Measurements from ENCODE around the gene METAP1D. TPM values are rescaled to one million over a fixed set of nuclear protein-coding genes. Genes with fewer than 3 reads are reported as not detected.
A peak's percentile ranks its signal among the peaks of the same experiment; 100 is the strongest.

Gene METAP1D
- total RNA-seq, 1 experiment from 2014 or later: 5.2 TPM

- Histone ChIP-seq H3K18ac (ENCODE audit: insufficient read length, low read depth, low read length) (no peak overlapping the region), H3T11ph (ENCODE audit: low read length) (no peak overlapping the region), H2BK5ac (ENCODE audit: insufficient read length, low read length) (no peak overlapping the region), H3K27me3 (ENCODE audit: insufficient read depth, low read length) (peaks cover 49% of the 10 kb centered on the region), H3K9ac (ENCODE audit: extremely low read depth, insufficient read length, low read length) (no peak overlapping the region), H4K20me1 (ENCODE audit: control insufficient read depth, insufficient read depth, insufficient read length) (no peaks in the 10 kb centered on the region), H3K23ac (ENCODE audit: insufficient read length, low read depth, low read length) (no peak overlapping the region), H2AFZ (ENCODE audit: low read length) (no peak overlapping the region), H3K9me3 (ENCODE audit: control insufficient read depth, low read depth, low read length) (no peaks in the 10 kb centered on the region), H3K79me1 (ENCODE audit: insufficient read depth, low read depth, low read length, poor library complexity, severe bottlenecking) (no peaks in the 10 kb centered on the region), H3K23me2 (ENCODE audit: insufficient read length, low read depth, low read length, poor library complexity, severe bottlenecking) (peaks cover 11% of the 10 kb centered on the region), H3K14ac (ENCODE audit: insufficient read depth, low read length) (no peak overlapping the region; the same call in 1 of the 2 replicates), H2BK20ac (ENCODE audit: low read depth, low read length, poor library complexity, severe bottlenecking) (no peak overlapping the region), H3K4ac (ENCODE audit: low read depth, low read length) (no peak overlapping the region), H3K4me1 (ENCODE audit: insufficient read depth, low read length) (no peaks in the 10 kb centered on the region; the same call in 1 of the 2 replicates), H2BK120ac (ENCODE audit: low read depth, low read length, poor library complexity, severe bottlenecking) (no peak overlapping the region), H2BK12ac (ENCODE audit: insufficient read length, low read depth, low read length) (no peak overlapping the region), H2BK15ac (ENCODE audit: low read depth, low read length) (no peak overlapping the region), H4K91ac (ENCODE audit: insufficient read length, low read depth, low read length) (no peak overlapping the region), H3K27ac (ENCODE audit: insufficient read length, low read depth, low read length) (no peak overlapping the region), H3K79me2 (ENCODE audit: insufficient read depth, low read length) (no peaks in the 10 kb centered on the region), H4K5ac (ENCODE audit: insufficient read length, low read depth, low read length) (no peak overlapping the region), H4K8ac (replicated peaks; ENCODE audit: insufficient read length, low read depth, low read length) (no peak overlapping the region), H3K56ac (ENCODE audit: insufficient read length, low read depth, low read length) (no peak overlapping the region), H3K4me2 (ENCODE audit: insufficient read depth, insufficient read length, low read length) (peak overlapping the region; percentile 33), H2AK5ac (ENCODE audit: insufficient read length, low read length) (no peak overlapping the region)
- H3K9me3 Mint-ChIP-seq: peaks cover 2 to 7% of the 10 kb centered on the region in 2 experiments; a peak in 3 of 5 replicates
- WGBS (ENCODE audit: extremely low coverage, insufficient read length, low lambda C conversion rate): no CpG with 5 or more reads among the region's 31 CpGs
- H3K36me3 Mint-ChIP-seq (ENCODE audit: insufficient read depth in 1 of 3, low read depth in 3 of 3): no peaks in the 10 kb centered on the region
- peak overlapping the region in 1 of 2 experiments; percentile 67; a peak in 3 of 5 replicates for H3K4me3 Mint-ChIP-seq
- no peak for TF ChIP-seq CTCF (conservative IDR thresholded peaks at IDR 0.05)
- H3K27me3 Mint-ChIP-seq (ENCODE audit: low read depth): peaks cover 49% of the 10 kb centered on the region
- DNase-seq: no peak
- peaks cover 20 to 31% of the 10 kb centered on the region in 2 experiments for H3K4me1 Mint-ChIP-seq
- H3K27ac Mint-ChIP-seq: no peak overlapping the region
Measured at GRCh38 chr2:172109988-172110811, 110.4 kb downstream of the METAP1D start.
